HCT116 (cell line): ENCODE data around the gene MTHFD1L. TPM values are rescaled to one million over a fixed set of nuclear protein-coding genes. Genes with fewer than 3 reads are reported as not detected.

Experiments used
- ATAC-seq: fragments of 200-7000 bp; cut with Tn5 transposase; 2 replicates; pipeline ENCODE4 v1.9.1; 2020; ENCODE audit warnings: mild to moderate bottlenecking, moderate library complexity
- BruUV-seq: library from RNA; stranded (reverse); fragments of 400-500 nt; replicated peaks from 2 replicates; lab custom pipeline; 2021; lab: Mats Ljungman, UMichigan
- CTCF ChIA-PET: fragments of 300-600 bp; sonication (Branson Sonifier 250); formaldehyde crosslinking; loops from one replicate; lab custom pipeline; 2021; ENCODE audit warnings: antibody characterized with exemption; lab: Charles Lee
- POLR2A ChIA-PET: fragments of 300-600, 350-600 bp; sonication (Branson Sonifier 250); formaldehyde crosslinking; loops from one replicate; lab custom pipeline; 2021; ENCODE audit warnings: antibody characterized with exemption; lab: Charles Lee
- RAD21 ChIA-PET, 2 experiments: fragments of 300-600 bp; sonication (Branson Sonifier 250); formaldehyde crosslinking; loops; one replicate each; lab custom pipeline; 2023; ENCODE audit warnings: low total read pairs in 2 of 2; ENCODE audit not compliant: uncharacterized antibody in 2 of 2, unreplicated experiment in 2 of 2, low non-redundant PET in 1 of 2; lab: Charles Lee
- DNase-seq: peaks from one replicate; pipeline ENCODE4 v3.0.0-alpha.2; 2010; ENCODE audit warnings: low read depth, low spot score
- H2AFZ ChIP-seq: fragments of 200-600 bp; shearing (Covaris generic), sonication (generic); 2 replicates; pipeline ENCODE4 v1.6.1; 2017; ENCODE audit warnings: low read depth, mixed run types, mixed read lengths, antibody characterized with exemption, low read length; ENCODE audit not compliant: poor library complexity, severe bottlenecking
- H3K27ac ChIP-seq: 2 replicates; pipeline ENCODE4 v1.5.1; 2012; ENCODE audit warnings: low read depth, low read length
- H3K27me3 ChIP-seq: fragments of 200-600 bp; sonication (generic); 2 replicates; pipeline ENCODE4 v1.6.1; 2016; ENCODE audit warnings: mixed run types, low read length, mixed read lengths; ENCODE audit not compliant: insufficient read depth
- H3K36me3 ChIP-seq, 2 experiments: fragments of 200-500 bp in 1 of 2; fragments of 200-600 bp in 1 of 2; sonication (Bioruptor generic) in 1 of 2; sonication (generic) in 1 of 2; 2 replicates each; pipeline versions ENCODE4 v1.5.1 to v1.6.1; 2014 to 2016; ENCODE audit warnings: low read length in 2 of 2, inconsistent platforms in 1 of 2, mixed read lengths in 1 of 2, mixed run types in 1 of 2; ENCODE audit not compliant: insufficient read depth in 2 of 2, control insufficient read depth in 1 of 2
- H3K4me1 ChIP-seq, 2 experiments: fragments of 200-600 bp in 1 of 2; sonication (generic) in 1 of 2; 2 replicates each; pipeline versions ENCODE4 v1.5.1 to v1.6.1; 2012 to 2017; ENCODE audit warnings: low read length in 2 of 2, inconsistent platforms in 1 of 2, mild to moderate bottlenecking in 1 of 2, mixed read lengths in 1 of 2, mixed run types in 1 of 2, moderate library complexity in 1 of 2; ENCODE audit not compliant: insufficient read depth in 2 of 2, control insufficient read depth in 1 of 2
- H3K4me2 ChIP-seq: fragments of 200-600 bp; sonication (generic); 2 replicates; pipeline ENCODE4 v1.6.1; 2017; ENCODE audit warnings: mixed run types, low read length, mixed read lengths
- H3K4me3 ChIP-seq, 2 experiments: fragments of 200-600 bp in 1 of 2; sonication (generic) in 1 of 2; replicated peaks in 1 of 2; 2 replicates each; pipeline ENCODE4 v1.5.1; 2011 to 2016; ENCODE audit warnings: low read length in 2 of 2, control low read depth in 1 of 2, low read depth in 1 of 2, mild to moderate bottlenecking in 1 of 2, mixed read lengths in 1 of 2, mixed run types in 1 of 2
- H3K79me2 ChIP-seq: fragments of 200-600 bp; sonication (generic); 2 replicates; pipeline ENCODE4 v1.6.1; 2017; ENCODE audit warnings: mild to moderate bottlenecking, mixed run types, low read length, moderate library complexity, mixed read lengths; ENCODE audit not compliant: insufficient read depth
- H3K9ac ChIP-seq: fragments of 200-600 bp; sonication (generic); 2 replicates; pipeline ENCODE4 v1.6.1; 2016; ENCODE audit warnings: low read length, mixed read lengths
- H3K9me2 ChIP-seq: fragments of 200-600 bp; sonication (generic), shearing (Covaris generic); 2 replicates; pipeline ENCODE4 v1.6.1; 2017; ENCODE audit warnings: mixed run types, mild to moderate bottlenecking, moderate library complexity; ENCODE audit not compliant: insufficient read depth
- H3K9me3 ChIP-seq, 2 experiments: fragments of 200-500 bp in 1 of 2; fragments of 200-600 bp in 1 of 2; sonication (Bioruptor generic) in 1 of 2; sonication (generic) in 1 of 2; 2 replicates each; pipeline ENCODE4 v1.6.1; 2014 to 2017; ENCODE audit warnings: low read length in 2 of 2, mixed read lengths in 2 of 2, inconsistent platforms in 1 of 2, low read depth in 1 of 2, mild to moderate bottlenecking in 1 of 2, mixed run types in 1 of 2, moderate library complexity in 1 of 2; ENCODE audit not compliant: control insufficient read depth in 1 of 2, insufficient read depth in 1 of 2
- H4K20me1 ChIP-seq: fragments of 200-600 bp; sonication (generic), shearing (Covaris generic); 2 replicates; pipeline ENCODE4 v1.6.1; 2017; ENCODE audit warnings: mixed run types, mild to moderate bottlenecking, moderate library complexity; ENCODE audit not compliant: insufficient read depth
- CEBPB ChIP-seq: IDR thresholded peaks from 2 replicates; pipeline ENCODE4 v1.6.1; 2012; ENCODE audit warnings: low read depth
- CTCF ChIP-seq, 3 experiments: fragments of 200-600 bp in 1 of 3; sonication (generic) in 1 of 3; IDR thresholded peaks in 2 of 3; conservative IDR thresholded peaks in 1 of 3; 2 replicates each; pipeline ENCODE4 v1.5.1; 2012 to 2017; ENCODE audit warnings: low read depth in 2 of 3, low read length in 2 of 3, antibody characterized with exemption in 1 of 3, borderline replicate concordance in 1 of 3, control low read depth in 1 of 3, mild to moderate bottlenecking in 1 of 3, mixed read lengths in 1 of 3, mixed run types in 1 of 3, moderate library complexity in 1 of 3; ENCODE audit not compliant: insufficient read depth in 1 of 3
- EZH2 ChIP-seq: fragments of 200-600 bp; sonication (generic); IDR thresholded peaks from 2 replicates; pipeline ENCODE4 v1.6.1; 2017; ENCODE audit warnings: antibody characterized with exemption, mixed run types
- FOSL1 ChIP-seq: IDR thresholded peaks from 2 replicates; pipeline ENCODE4 v1.6.1; 2012; ENCODE audit warnings: low read depth
- JUND ChIP-seq: IDR thresholded peaks from 2 replicates; pipeline ENCODE4 v1.6.1; 2012
- POLR2AphosphoS5 ChIP-seq: IDR thresholded peaks from 2 replicates; pipeline ENCODE4 v1.6.1; 2011; ENCODE audit warnings: mild to moderate bottlenecking, low read depth, low read length, moderate library complexity
- RAD21 ChIP-seq: IDR thresholded peaks from 2 replicates; pipeline ENCODE4 v1.6.1; 2012; ENCODE audit warnings: low read depth, mild to moderate bottlenecking
- SRF ChIP-seq: IDR thresholded peaks from 2 replicates; pipeline ENCODE4 v1.6.1; 2012; ENCODE audit warnings: low read depth
- YY1 ChIP-seq: IDR thresholded peaks from 2 replicates; pipeline ENCODE4 v1.6.1; 2011; ENCODE audit warnings: low read length, low read depth, moderate library complexity, mild to moderate bottlenecking; ENCODE audit not compliant: insufficient replicate concordance; ENCODE audit errors: extremely low read depth
- intact Hi-C: fragments of 100-400 bp; cut with micrococcal nuclease; formaldehyde crosslinking; loops from 2 replicates; pipeline ENCODE4 v1.10.0; 2022
- total RNA-seq: library from RNA; stranded (reverse); gene quantifications from one replicate; pipeline ENCODE4 v1.2.1, GENCODE V29; 2021; ENCODE audit not compliant: unreplicated experiment
- TF ChIP-seq, protein P1 (sequence below): IDR thresholded peaks from 2 replicates; pipeline ENCODE4 v1.6.1; 2012
- TF ChIP-seq, protein P2 (sequence below): IDR thresholded peaks from 2 replicates; pipeline ENCODE4 v1.6.1; 2011; ENCODE audit warnings: mild to moderate bottlenecking, low read length, moderate library complexity; ENCODE audit not compliant: insufficient replicate concordance; ENCODE audit errors: extremely low read depth

Gene MTHFD1L
- total RNA-seq, 1 experiment from 2014 or later = 127 TPM

DNA sequence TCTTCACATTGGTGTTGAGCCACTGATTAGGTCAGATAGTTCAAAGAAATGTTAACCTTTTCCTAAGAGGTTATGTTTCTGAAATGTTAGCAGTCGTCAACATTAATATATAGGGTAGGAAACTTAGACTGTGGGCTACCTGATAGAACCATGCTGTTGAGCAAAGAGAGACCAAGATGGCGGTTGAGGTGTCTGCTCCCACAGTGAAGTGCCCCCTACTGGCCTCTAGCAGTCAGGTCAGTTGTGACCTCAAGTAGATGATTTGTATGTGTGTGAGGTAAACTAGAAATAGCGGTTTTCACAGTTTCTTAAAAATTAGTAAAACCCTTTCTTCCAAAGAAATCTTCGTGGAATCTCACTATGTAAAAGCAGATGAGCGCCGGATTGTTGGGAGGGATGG is 40.3 kb downstream of the MTHFD1L start:
- peaks cover 5 to 27% of the 10 kb centered on the region in 2 experiments; a peak in 2 of 4 replicates for H3K36me3 ChIP-seq
- no peaks in the 10 kb centered on the region for H4K20me1 ChIP-seq
- intact Hi-C loops = no loop called here
- H3K4me1 ChIP-seq = no peaks in the 10 kb centered on the region
- no peak overlapping the region for H3K9ac ChIP-seq
- TF ChIP-seq YY1 = peak; percentile 33
- TF ChIP-seq RAD21 = 0 out of 2 replicates have a peak, but pooled peaks have one; percentile 2
- no peak for TF ChIP-seq CEBPB
- TF ChIP-seq CTCF (IDR thresholded peaks at IDR 0.05 in 2 of 3, conservative IDR thresholded peaks at IDR 0.05 in 1 of 3; ENCODE audit: borderline replicate concordance in 1 of 3, insufficient read depth in 1 of 3, low read depth in 2 of 3, low read length in 2 of 3) = peak; percentile 2 to 71 (median 68); a peak in 4 of 6 replicates
- no peaks in the 10 kb centered on the region for H3K27me3 ChIP-seq
- no peaks in the 10 kb centered on the region for H3K9me2 ChIP-seq
- DNase-seq = no peak
- no peak overlapping the region for H3K27ac ChIP-seq
- no peaks in the 10 kb centered on the region for H3K9me3 ChIP-seq
- BruUV-seq = no TSS peak
- no peak overlapping the region for H3K4me3 ChIP-seq
- H2AFZ ChIP-seq = no peak overlapping the region
- H3K4me2 ChIP-seq = no peak overlapping the region
- peak; percentile 60; the same call in 1 of the 2 replicates for ATAC-seq
- ChIA-PET RAD21 (no interaction called here), CTCF (no interaction called here), POLR2A (no interaction called here)
- H3K79me2 ChIP-seq = peaks cover 29% of the 10 kb centered on the region

- intact Hi-C loops = no loop called here
- ChIA-PET CTCF (interaction anchor here (0.5 kb wide), 1 partner anchor 81 kb away, joined by 5 read pairs; no protein-coding TSS in a partner anchor), POLR2A (no interaction called here)
- TF ChIP-seq CTCF (IDR thresholded peaks at IDR 0.05 in 2 of 3, conservative IDR thresholded peaks at IDR 0.05 in 1 of 3; ENCODE audit: borderline replicate concordance in 1 of 3, insufficient read depth in 1 of 3, low read depth in 2 of 3, low read length in 2 of 3) (no peak), POLR2AphosphoS5 (no peak), FOSL1 (no peak), JUND (no peak), YY1 (no peak), EZH2 (no peak), SRF (no peak)
- TF ChIP-seq, protein P1, sequence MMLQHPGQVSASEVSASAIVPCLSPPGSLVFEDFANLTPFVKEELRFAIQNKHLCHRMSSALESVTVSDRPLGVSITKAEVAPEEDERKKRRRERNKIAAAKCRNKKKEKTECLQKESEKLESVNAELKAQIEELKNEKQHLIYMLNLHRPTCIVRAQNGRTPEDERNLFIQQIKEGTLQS = no peak
- TF ChIP-seq, protein P2, sequence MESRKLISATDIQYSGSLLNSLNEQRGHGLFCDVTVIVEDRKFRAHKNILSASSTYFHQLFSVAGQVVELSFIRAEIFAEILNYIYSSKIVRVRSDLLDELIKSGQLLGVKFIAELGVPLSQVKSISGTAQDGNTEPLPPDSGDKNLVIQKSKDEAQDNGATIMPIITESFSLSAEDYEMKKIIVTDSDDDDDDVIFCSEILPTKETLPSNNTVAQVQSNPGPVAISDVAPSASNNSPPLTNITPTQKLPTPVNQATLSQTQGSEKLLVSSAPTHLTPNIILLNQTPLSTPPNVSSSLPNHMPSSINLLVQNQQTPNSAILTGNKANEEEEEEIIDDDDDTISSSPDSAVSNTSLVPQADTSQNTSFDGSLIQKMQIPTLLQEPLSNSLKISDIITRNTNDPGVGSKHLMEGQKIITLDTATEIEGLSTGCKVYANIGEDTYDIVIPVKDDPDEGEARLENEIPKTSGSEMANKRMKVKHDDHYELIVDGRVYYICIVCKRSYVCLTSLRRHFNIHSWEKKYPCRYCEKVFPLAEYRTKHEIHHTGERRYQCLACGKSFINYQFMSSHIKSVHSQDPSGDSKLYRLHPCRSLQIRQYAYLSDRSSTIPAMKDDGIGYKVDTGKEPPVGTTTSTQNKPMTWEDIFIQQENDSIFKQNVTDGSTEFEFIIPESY = no peak
These were observed 41.3 kb downstream of the MTHFD1L start for GRCh38 chr6:150906641-150907326.

More at GRCh38 chr6:150906641-150907326, 41.3 kb downstream of the MTHFD1L start:
- no peaks in the 10 kb centered on the region for H3K4me1 ChIP-seq
- H3K4me3 ChIP-seq = no peak overlapping the region
- no TSS peak for BruUV-seq
- H2AFZ ChIP-seq = no peak overlapping the region
- no peak overlapping the region for H3K4me2 ChIP-seq
- no peaks in the 10 kb centered on the region for H4K20me1 ChIP-seq
- H3K36me3 ChIP-seq = peaks cover 5 to 29% of the 10 kb centered on the region in 2 experiments; a peak in 2 of 4 replicates
- DNase-seq = no peak
- H3K79me2 ChIP-seq = peaks cover 32% of the 10 kb centered on the region
- H3K9ac ChIP-seq = no peak overlapping the region
- no peaks in the 10 kb centered on the region for H3K9me3 ChIP-seq
- no peaks in the 10 kb centered on the region for H3K9me2 ChIP-seq
- H3K27me3 ChIP-seq = no peaks in the 10 kb centered on the region
- H3K27ac ChIP-seq = no peak overlapping the region
- RAD21 ChIA-PET = interaction anchor here in 1 of 2 experiments (0.6 kb wide), 1 partner anchor 10 kb away, joined by 5 read pairs; no protein-coding TSS in a partner anchor
- no peak for ATAC-seq
